HepG2 (cell line): ENCODE measurements around the gene HOXA4. TPM values are rescaled to one million over a fixed set of nuclear protein-coding genes. Genes with fewer than 3 reads are reported as not detected.

Experiments used
- ATAC-seq: fragments of 200-7000 bp; cut with Tn5 transposase; 3 replicates; pipeline ENCODE4 v1.9.1; 2020; ENCODE audit warnings: mild to moderate bottlenecking, moderate library complexity
- BruUV-seq: library from RNA; stranded (reverse); fragments of 400-500 nt; replicated peaks from 2 replicates; lab custom pipeline; 2021; lab: Mats Ljungman, UMichigan
- CTCF ChIA-PET: fragments of 300-600 bp; formaldehyde crosslinking; extraction: SDS; loops from one replicate; lab custom pipeline; 2021; ENCODE audit warnings: low total read pairs, inconsistent platforms, low intra/inter-chr PET ratio; lab: Yijun Ruan, JAX
- POLR2A ChIA-PET: fragments of 350-600 bp; sonication (Branson Sonifier 250); formaldehyde crosslinking; loops from one replicate; lab custom pipeline; 2020; ENCODE audit warnings: antibody characterized with exemption, inconsistent platforms; lab: Yijun Ruan, JAX
- DNase-seq: peaks from one replicate; pipeline ENCODE4 v3.0.0-alpha.2; 2015; ENCODE audit warnings: low spot score
- FAIRE-seq: peaks from 3 replicates; lab custom pipeline; 2011; peaks lifted over from hg19 to GRCh38; lab: Jason Lieb, UNC
- H2AFZ ChIP-seq: one replicate; pipeline ENCODE4 v1.6.1; 2011; ENCODE audit warnings: low read length, inconsistent platforms
- H3K27ac ChIP-seq: fragments of 300-600 bp; 3 replicates; pipeline ENCODE4 v1.8.0; 2011; ENCODE audit warnings: mixed run types, mild to moderate bottlenecking, mixed read lengths, low read length, inconsistent platforms; ENCODE audit not compliant: insufficient read depth; ENCODE audit errors: extremely low read length
- H3K27me3 ChIP-seq, 2 experiments: fragments of 200-600 bp in 1 of 2; 2 replicates in 1 of 2; 3 replicates in 1 of 2; pipeline versions ENCODE4 v1.6.0 to v1.8.0; 2011; ENCODE audit warnings: low read length in 2 of 2, mild to moderate bottlenecking in 2 of 2, moderate library complexity in 2 of 2, inconsistent platforms in 1 of 2; ENCODE audit not compliant: insufficient read depth in 2 of 2, control insufficient read depth in 1 of 2
- H3K36me3 ChIP-seq, 2 experiments: fragments of 200-600 bp in 1 of 2; replicated peaks in 1 of 2; 2 replicates in 1 of 2; 3 replicates in 1 of 2; pipeline versions ENCODE4 v1.5.1 to v1.8.0; 2011; ENCODE audit warnings: low read length in 2 of 2, inconsistent platforms in 1 of 2; ENCODE audit not compliant: insufficient read depth in 2 of 2, control insufficient read depth in 1 of 2
- H3K4me1 ChIP-seq: 2 replicates; pipeline ENCODE4 v1.5.1; 2012; ENCODE audit warnings: low read length, inconsistent platforms; ENCODE audit not compliant: insufficient read depth
- H3K4me2 ChIP-seq: 2 replicates; pipeline ENCODE4 v1.6.0; 2011; ENCODE audit warnings: low read depth, low read length, inconsistent platforms
- H3K4me3 ChIP-seq, 3 experiments: fragments of 200-600 bp in 1 of 3; sonication (generic), shearing (Covaris generic) in 1 of 3; replicated peaks in 1 of 3; 2 replicates each; pipeline ENCODE4 v1.5.1; 2011 to 2016; ENCODE audit warnings: low read length in 3 of 3, inconsistent platforms in 2 of 3, low read depth in 2 of 3, mild to moderate bottlenecking in 2 of 3, control low read depth in 1 of 3, mixed read lengths in 1 of 3; ENCODE audit not compliant: insufficient read depth in 1 of 3
- H3K79me2 ChIP-seq: one replicate; pipeline ENCODE4 v1.6.1; 2011; ENCODE audit warnings: low read length, inconsistent platforms; ENCODE audit not compliant: insufficient read depth
- H3K9ac ChIP-seq: 2 replicates; pipeline ENCODE4 v1.6.0; 2011; ENCODE audit warnings: mild to moderate bottlenecking, low read depth, low read length, inconsistent platforms; ENCODE audit not compliant: insufficient read depth
- H3K9me3 ChIP-seq: 2 replicates; pipeline ENCODE4 v1.5.1; 2012; ENCODE audit warnings: mild to moderate bottlenecking, low read length
- H4K20me1 ChIP-seq: 2 replicates; pipeline ENCODE4 v1.6.0; 2011; ENCODE audit warnings: inconsistent platforms, mild to moderate bottlenecking, low read length, moderate library complexity; ENCODE audit not compliant: insufficient read depth
- ERF ChIP-seq: IDR thresholded peaks from 2 replicates; pipeline ENCODE4 v1.6.1; 2018; ENCODE audit warnings: missing biosample characterization, missing genetic modification reagents
- HMGXB4 ChIP-seq, 2 experiments: sonication (generic) in 1 of 2; formaldehyde crosslinking in 1 of 2; IDR thresholded peaks; 2 replicates each; pipeline versions ENCODE4 v1.4.0 to v1.6.1; 2018 to 2020; ENCODE audit warnings: missing genetic modification reagents in 2 of 2, borderline replicate concordance in 1 of 2, low read depth in 1 of 2, mild to moderate bottlenecking in 1 of 2, missing biosample characterization in 1 of 2
- KLF9 ChIP-seq: IDR thresholded peaks from 2 replicates; pipeline ENCODE4 v1.6.1; 2016; ENCODE audit warnings: low read depth
- SNAPC2 ChIP-seq: sonication (generic); formaldehyde crosslinking; IDR thresholded peaks from 2 replicates; pipeline ENCODE4 v1.8.1; 2022; ENCODE audit warnings: mild to moderate bottlenecking, missing genetic modification reagents
- TBX2 ChIP-seq: sonication (generic); formaldehyde crosslinking; IDR thresholded peaks from 2 replicates; pipeline ENCODE4 v1.5.0; 2020; ENCODE audit warnings: missing genetic modification reagents, mild to moderate bottlenecking, borderline replicate concordance
- TFAP4 ChIP-seq: sonication (generic); IDR thresholded peaks from 2 replicates; pipeline ENCODE4 v1.6.1; 2016; ENCODE audit warnings: low read depth, borderline replicate concordance
- ZNF451 ChIP-seq: sonication (generic); formaldehyde crosslinking; IDR thresholded peaks from 2 replicates; pipeline ENCODE4 v1.5.0; 2020; ENCODE audit warnings: mild to moderate bottlenecking, missing genetic modification reagents
- ZNF841 ChIP-seq: sonication (generic); formaldehyde crosslinking; IDR thresholded peaks from 2 replicates; pipeline ENCODE4 v1.8.1; 2023; ENCODE audit warnings: missing genetic modification reagents, borderline replicate concordance
- ZSCAN29 ChIP-seq: sonication (generic); formaldehyde crosslinking; conservative IDR thresholded peaks from 2 replicates; pipeline ENCODE4 v1.4.0; 2020; ENCODE audit warnings: mild to moderate bottlenecking, missing genetic modification reagents
- ZXDC ChIP-seq: sonication (generic); formaldehyde crosslinking; IDR thresholded peaks from 2 replicates; pipeline ENCODE4 v1.5.0; 2020; ENCODE audit warnings: mild to moderate bottlenecking, missing genetic modification reagents
- WGBS: methylation state at CpG from one replicate; pipeline ENCODE4 v1.1.6; 2017; ENCODE audit warnings: low lambda C conversion rate; 5-methylcytosine and 5-hydroxymethylcytosine counted together
- in situ Hi-C: cut with HindIII; loops from 2 replicates; pipeline ENCODE4 v1.10.0; 2017; ENCODE audit warnings: low pct_unique_long_range_greater_than_20kb; ENCODE audit not compliant: extremely low pct_ligation_motif_present
- intact Hi-C: fragments of 100-400 bp; cut with micrococcal nuclease; formaldehyde crosslinking; loops from one replicate; pipeline ENCODE4 v1.10.0; 2022; ENCODE audit not compliant: unreplicated experiment
- polyA plus RNA-seq, 8 experiments: library from polyadenylated mRNA; depleted of rRNA in 3 of 8; stranded (reverse) in 7 of 8; unstranded in 1 of 8; fragments of >200 nt; fragmentation: Illumina TruSeq in 4 of 8; extraction: Trizol in 4 of 8; gene quantifications; 2 replicates each; pipeline versions ENCODE4 v1.2.1 to v1.2.3, GENCODE V29; 2011 to 2016; ENCODE audit warnings: low read depth in 4 of 8, missing spikeins in 1 of 8, mixed read lengths in 1 of 8; ENCODE audit not compliant: insufficient read depth in 1 of 8
- total RNA-seq, 5 experiments: library from RNA; depleted of rRNA; stranded (reverse); fragments of >200 nt; fragmentation: Illumina TruSeq; extraction: Trizol; gene quantifications; 2 replicates each; pipeline ENCODE4 v1.2.3, GENCODE V29; 2016; ENCODE audit warnings: low read depth in 1 of 5

The HOXA4 gene
- total and polyA plus RNA-seq, 2 of the 13 experiments (the other 11 are each of a cell fraction or from before 2014, with no cell fraction given), result 2.4 to 5.4 TPM

GRCh38 chr7:27088002-27088922 is 42.3 kb downstream of the HOXA4 start (continued):
- TF ChIP-seq ZXDC (no peak), ERF (CRISPR knock-in tag) (no peak), ZSCAN29 (no peak), HMGXB4 (CRISPR knock-in tag; IDR thresholded peaks at IDR 0.05; ENCODE audit: borderline replicate concordance in 1 of 2, low read depth in 1 of 2) (no peak), SNAPC2 (no peak), TBX2 (CRISPR knock-in tag) (no peak)

- BruUV-seq, result no TSS peak
- H3K27ac ChIP-seq, result no peak overlapping the region
- POLR2A ChIA-PET, result no interaction called here
- H2AFZ ChIP-seq, result no peak overlapping the region
- H3K36me3 ChIP-seq, result no peaks in the 10 kb centered on the region
- no peak overlapping the region for H3K4me2 ChIP-seq
- no peak for DNase-seq
- no peaks in the 10 kb centered on the region for H3K27me3 ChIP-seq
- in situ Hi-C loops, result no loop called here
- H3K9ac ChIP-seq, result no peak overlapping the region
- H4K20me1 ChIP-seq, result no peaks in the 10 kb centered on the region
- no peaks in the 10 kb centered on the region for H3K79me2 ChIP-seq
- H3K9me3 ChIP-seq, result no peaks in the 10 kb centered on the region
- TF ChIP-seq TFAP4 (0 out of 2 replicates have a peak, but pooled peaks have one; percentile 28), KLF9 (CRISPR knock-in tag) (no peak), ZNF841 (CRISPR knock-in tag) (no peak), ZNF451 (CRISPR knock-in tag) (no peak)
- TF ChIP-seq, all 625 proteins: peak for 1
- intact Hi-C loops, result no loop called here
- FAIRE-seq (no peak), ATAC-seq (no peak)
- Histone ChIP-seq H3K4me3 (no peak overlapping the region), H3K4me1 (peaks cover 27% of the 10 kb centered on the region)
- CTCF ChIA-PET, result no interaction called here
- WGBS, result 56% methylated on average over 2 of the region's 2 CpGs
Measured at GRCh38 chr7:27083646-27084045, 46.9 kb downstream of the HOXA4 start.
